ELF-1 (cell line): ENCODE data around the gene RBM10.

Experiments
- DNase-seq: peaks from one replicate; pipeline ENCODE4 v3.0.0-alpha.2; 2016; ENCODE audit warnings: low read depth, low spot score

Gene RBM10

DNA sequence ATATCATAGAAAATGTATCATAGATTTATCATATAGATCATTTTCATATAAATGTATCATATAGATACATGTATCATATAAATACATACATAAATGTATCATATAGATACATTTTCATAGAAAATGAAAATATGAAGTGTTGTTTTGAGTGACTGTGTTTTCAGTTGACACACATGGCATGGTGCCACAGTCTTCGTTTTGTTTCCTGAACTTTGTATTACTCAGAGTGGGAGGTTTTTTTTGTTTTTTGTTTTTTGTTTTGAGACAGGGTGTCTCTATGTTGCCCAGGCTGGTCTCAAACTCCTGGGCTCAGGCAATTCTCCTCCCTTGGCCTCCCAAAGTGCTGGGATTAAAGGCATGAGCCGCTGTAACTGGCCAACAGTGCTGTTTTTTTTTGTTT is 3.9 kb downstream of the RBM10 start:
- no peak for DNase-seq

GRCh38 chrX:47151435-47151834 is 6.4 kb downstream of the RBM10 start:
- no peak for DNase-seq

DNA sequence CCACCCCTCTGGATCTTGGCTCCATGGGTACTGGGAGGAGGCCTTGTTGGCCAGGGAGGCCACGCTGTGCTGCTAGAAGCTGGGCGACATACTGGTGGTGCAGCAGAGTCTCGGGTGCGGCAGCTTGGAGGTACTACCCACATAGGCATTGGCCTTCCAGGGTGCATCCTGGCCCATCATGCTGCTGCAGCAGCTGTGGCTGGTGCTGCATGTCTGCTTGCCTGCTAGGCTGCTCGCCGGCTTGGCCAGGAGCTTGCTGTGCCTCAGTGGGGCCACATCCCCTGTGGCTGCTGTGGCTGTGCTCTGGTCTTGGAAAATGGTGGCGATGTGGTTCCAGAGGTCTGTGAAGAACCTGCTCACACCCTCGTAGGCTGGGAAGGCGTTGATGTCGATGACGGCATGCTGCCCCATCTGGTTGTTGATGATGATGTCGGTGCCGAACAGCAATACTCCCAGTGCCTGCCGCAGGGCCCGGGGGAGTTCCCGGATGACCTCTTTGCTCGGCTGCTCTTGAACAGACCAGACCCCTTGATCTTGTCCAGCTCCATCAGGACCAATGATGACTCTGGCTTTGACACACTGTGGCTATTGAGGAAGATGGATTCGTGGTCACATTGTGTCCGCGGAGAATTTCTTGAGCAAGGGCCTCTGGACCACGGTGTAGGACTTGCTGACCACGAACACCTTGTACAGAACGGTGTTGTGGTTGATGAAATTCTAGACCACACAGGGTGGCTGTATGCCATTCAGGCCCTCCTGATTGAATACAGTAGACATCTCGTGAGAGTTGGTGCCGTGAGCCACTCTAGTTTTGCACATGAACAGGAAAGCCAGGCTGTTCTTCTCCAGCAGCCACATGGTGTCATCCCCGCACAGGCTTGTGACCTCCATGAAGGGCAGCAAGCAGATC is 11.8 kb downstream of the RBM10 start:
- no peak for DNase-seq

- peak; percentile 21 for DNase-seq
These were observed 13.1 kb downstream of the RBM10 start for GRCh38 chrX:47158131-47158530.

- no peak for DNase-seq
These were observed 13.8 kb downstream of the RBM10 start for GRCh38 chrX:47158781-47159180.

GRCh38 chrX:47160781-47161180 is 15.8 kb downstream of the RBM10 start:
- DNase-seq = no peak

GRCh38 chrX:47162927-47163583 is 18.0 kb downstream of the RBM10 start:
- DNase-seq = no peak

DNA sequence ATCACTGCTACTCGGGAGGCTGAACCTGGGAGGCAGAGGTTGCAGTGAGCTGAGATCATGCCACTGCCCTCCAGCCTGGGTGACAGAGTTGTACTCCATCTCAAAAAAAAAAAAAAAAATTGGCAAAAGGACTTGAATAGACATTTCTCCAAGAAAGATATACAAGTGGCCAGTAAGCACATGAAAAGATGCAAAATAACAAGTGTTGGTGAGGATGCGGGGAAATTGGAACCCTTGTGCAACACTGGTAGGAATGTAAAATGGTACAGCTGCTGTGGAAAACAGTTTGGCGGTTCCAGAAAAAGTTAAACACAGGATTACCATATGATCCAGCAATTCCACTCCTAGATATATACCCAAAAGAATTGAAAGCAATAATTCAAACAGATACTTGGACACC is 19.4 kb downstream of the RBM10 start:
- no peak for DNase-seq

- no peak for DNase-seq
These were observed 21.1 kb downstream of the RBM10 start for GRCh38 chrX:47166126-47166525.

GRCh38 chrX:47168495-47169073 is 23.6 kb downstream of the RBM10 start:
- no peak for DNase-seq

GRCh38 chrX:47169273-47169672 is 24.3 kb downstream of the RBM10 start:
- no peak for DNase-seq

DNA sequence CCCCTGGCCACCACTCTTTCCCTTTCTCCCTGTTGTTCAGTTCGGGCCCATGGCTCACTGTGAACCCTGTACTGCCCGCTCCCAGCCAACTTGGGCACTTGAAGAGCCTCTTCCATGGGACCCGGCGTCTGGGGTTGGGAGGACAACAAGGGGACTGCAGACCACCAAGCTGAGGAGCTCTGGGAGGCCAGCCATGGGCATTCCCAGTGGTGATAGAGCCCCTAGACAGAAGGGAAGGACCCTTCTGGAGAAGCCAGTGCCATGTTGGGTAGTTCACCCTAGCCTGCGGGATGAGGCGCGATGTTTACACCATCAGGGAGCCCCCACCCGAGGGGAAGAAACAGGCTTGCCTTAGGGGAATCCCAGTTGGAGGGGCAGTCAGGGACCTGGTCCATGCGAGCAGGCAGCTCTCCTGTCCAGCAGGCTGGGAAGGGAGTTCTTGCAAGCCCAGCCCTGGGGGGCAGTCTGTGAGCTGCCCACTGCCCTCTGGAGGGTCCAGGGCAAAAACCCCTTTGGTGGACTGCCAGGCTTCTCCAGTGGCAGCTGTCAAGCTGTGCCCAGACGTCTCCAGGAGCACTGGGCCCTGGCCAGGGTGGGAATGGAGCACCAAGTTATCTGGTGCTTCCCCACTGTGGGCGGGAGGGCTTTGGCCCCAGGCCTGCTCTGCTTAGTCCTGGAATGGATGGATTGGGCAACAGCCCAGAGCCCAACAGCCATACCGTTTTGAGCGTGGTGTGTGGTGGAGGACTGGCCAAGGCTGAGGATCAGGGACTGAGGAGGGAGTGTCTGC is 24.9 kb downstream of the RBM10 start:
- DNase-seq = no peak

DNA sequence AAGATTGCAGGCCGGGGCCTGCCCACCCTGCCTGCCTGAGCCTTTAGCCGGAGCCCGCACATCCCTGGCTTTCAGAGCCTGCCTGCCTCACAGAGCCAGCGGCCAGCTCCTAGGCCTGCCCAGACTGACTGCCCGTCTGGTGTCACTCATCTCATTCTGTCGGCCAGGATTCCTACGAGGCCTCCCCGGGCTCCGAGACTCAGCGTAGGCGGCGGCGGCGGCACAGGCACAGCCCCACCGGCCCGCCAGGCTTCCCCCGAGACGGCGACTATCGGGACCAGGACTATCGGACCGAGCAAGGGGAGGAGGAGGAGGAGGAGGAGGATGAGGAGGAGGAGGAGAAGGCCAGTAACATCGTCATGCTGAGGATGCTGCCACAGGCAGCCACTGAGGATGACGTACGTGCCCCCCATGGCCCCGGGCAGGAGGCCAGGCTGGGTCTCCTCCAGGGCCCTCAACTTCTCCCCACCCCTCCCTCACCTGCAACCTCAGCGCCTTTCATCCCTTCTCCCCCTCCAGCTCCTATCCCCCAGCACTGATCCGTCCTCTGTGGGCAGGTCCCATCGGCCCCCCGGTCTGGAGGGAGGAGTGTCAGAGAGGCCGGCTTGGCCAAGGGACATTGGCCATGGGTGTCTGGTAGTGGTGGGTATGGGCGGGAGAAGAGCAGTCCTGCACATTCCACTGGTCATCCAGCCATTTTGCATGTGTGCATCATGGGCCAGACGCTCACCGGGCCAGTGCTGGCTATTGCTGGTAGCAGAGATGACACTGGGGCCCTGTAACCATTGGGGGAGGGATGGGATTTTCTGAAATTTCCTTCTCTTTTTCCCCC is 26.1 kb downstream of the RBM10 start:
- no peak for DNase-seq

- no peak for DNase-seq
These were observed 27.0 kb downstream of the RBM10 start for GRCh38 chrX:47171996-47172395.

- no peak for DNase-seq
These were observed 27.5 kb downstream of the RBM10 start for GRCh38 chrX:47172549-47172948.

- no peak for DNase-seq
These were observed 28.2 kb downstream of the RBM10 start for GRCh38 chrX:47172971-47173792.

DNA sequence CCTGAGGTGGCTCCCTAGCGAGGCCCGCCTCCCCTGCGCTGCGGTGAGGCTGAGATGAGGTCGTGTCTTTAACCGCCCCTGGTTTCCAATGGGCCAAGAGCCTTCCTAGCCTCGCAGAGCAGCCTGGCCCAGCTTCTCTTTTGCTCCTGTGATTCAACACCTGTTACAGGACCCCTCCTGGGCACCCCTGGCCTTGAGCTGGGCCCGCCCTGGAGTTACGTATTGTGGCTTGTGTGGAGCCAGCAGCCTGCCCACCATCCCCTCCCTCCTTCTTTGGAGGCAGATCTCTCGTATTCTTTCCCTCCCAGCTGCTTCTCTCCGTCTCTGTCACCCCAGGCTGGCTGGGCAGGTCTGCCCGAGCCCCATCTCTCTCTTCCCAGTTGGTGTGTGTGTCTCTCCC is 29.4 kb downstream of the RBM10 start:
- DNase-seq = no peak

GRCh38 chrX:47174846-47175587 is 30.0 kb downstream of the RBM10 start:
- no peak for DNase-seq

GRCh38 chrX:47175588-47175980 is 30.6 kb downstream of the RBM10 start:
- no peak for DNase-seq
